HPDE6-E6E7 (cell line): ENCODE measurements around the gene AMBP.

Experiments
- DNase-seq: peaks from one replicate; pipeline ENCODE4 v3.0.0; 2011; ENCODE audit warnings: missing footprints; ENCODE audit errors: extremely low spot score

The AMBP gene

GRCh38 chr9:114031948-114032840, 45.9 kb downstream of the AMBP start:
- no peak for DNase-seq

GRCh38 chr9:114031037-114031630, 47.0 kb downstream of the AMBP start:
- no peak for DNase-seq

- DNase-seq, result no peak
Measured at GRCh38 chr9:114030364-114030763, 47.7 kb downstream of the AMBP start.

GRCh38 chr9:114029311-114030170, 48.6 kb downstream of the AMBP start:
- DNase-seq, result no peak

GRCh38 chr9:114028646-114029045, 49.5 kb downstream of the AMBP start:
- no peak for DNase-seq

- DNase-seq, result no peak
Measured at GRCh38 chr9:114027863-114028465, 50.1 kb downstream of the AMBP start.

GRCh38 chr9:114027159-114027862, 50.8 kb downstream of the AMBP start:
- no peak for DNase-seq

- no peak for DNase-seq
Measured at GRCh38 chr9:114026335-114026734, 51.8 kb downstream of the AMBP start.

GRCh38 chr9:114025760-114026159, 52.3 kb downstream of the AMBP start:
- no peak for DNase-seq

GRCh38 chr9:114025196-114025753, 52.8 kb downstream of the AMBP start:
- DNase-seq, result no peak

- DNase-seq, result no peak
Measured at GRCh38 chr9:114023961-114024360, 54.1 kb downstream of the AMBP start.

GRCh38 chr9:114021578-114021977, 56.5 kb downstream of the AMBP start:
- no peak for DNase-seq

- no peak for DNase-seq
Measured at GRCh38 chr9:114017741-114018715, 60.1 kb downstream of the AMBP start.

- no peak for DNase-seq
Measured at GRCh38 chr9:114016629-114017423, 61.3 kb downstream of the AMBP start.

GRCh38 chr9:114016101-114016500, 62.0 kb downstream of the AMBP start:
- DNase-seq, result no peak

GRCh38 chr9:114015607-114016006, 62.5 kb downstream of the AMBP start:
- DNase-seq, result no peak

GRCh38 chr9:114014044-114014443, 64.1 kb downstream of the AMBP start:
- DNase-seq, result no peak

GRCh38 chr9:114012126-114012525, 66.0 kb downstream of the AMBP start:
- no peak for DNase-seq

GRCh38 chr9:114011313-114011712, 66.8 kb downstream of the AMBP start:
- DNase-seq, result no peak
